ENCODE measurements around the gene IL1R2. TPM values are rescaled to one million over a fixed set of nuclear protein-coding genes. Genes with fewer than 3 reads are reported as not detected.

The IL1R2 gene
- total RNA-seq, 2 donors from 2014 or later = 18.3 to 47.7 TPM

DNA sequence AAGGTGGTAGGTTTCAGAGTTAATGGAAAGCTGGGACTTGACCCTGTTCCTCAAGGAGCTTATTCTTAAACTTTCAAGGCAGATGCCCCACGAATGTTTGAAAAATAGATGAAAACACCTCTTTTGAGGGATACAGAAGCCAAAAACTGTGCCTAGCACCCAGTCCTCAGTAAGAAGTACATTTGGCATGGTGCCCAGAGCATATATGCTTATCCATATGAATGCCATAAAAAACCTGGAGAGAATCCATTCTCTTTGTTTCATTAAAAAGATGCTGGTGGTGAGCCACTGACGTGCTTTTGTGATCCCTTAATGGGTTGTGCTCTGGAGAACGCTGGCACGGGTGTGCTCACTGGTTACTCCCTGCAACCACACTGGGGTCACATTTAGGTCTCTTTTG is 69.0 kb downstream of the IL1R2 start:
- H3K4me1 ChIP-seq (ENCODE audit: control insufficient read depth in 1 of 2, low read depth in 2 of 2) = peaks cover 36 to 46% of the 10 kb centered on the region in 2 donors
- ATAC-seq (ENCODE audit: insufficient number of reproducible peaks, low FRiP score, low read depth) = no peak
- TF ChIP-seq, protein P1, sequence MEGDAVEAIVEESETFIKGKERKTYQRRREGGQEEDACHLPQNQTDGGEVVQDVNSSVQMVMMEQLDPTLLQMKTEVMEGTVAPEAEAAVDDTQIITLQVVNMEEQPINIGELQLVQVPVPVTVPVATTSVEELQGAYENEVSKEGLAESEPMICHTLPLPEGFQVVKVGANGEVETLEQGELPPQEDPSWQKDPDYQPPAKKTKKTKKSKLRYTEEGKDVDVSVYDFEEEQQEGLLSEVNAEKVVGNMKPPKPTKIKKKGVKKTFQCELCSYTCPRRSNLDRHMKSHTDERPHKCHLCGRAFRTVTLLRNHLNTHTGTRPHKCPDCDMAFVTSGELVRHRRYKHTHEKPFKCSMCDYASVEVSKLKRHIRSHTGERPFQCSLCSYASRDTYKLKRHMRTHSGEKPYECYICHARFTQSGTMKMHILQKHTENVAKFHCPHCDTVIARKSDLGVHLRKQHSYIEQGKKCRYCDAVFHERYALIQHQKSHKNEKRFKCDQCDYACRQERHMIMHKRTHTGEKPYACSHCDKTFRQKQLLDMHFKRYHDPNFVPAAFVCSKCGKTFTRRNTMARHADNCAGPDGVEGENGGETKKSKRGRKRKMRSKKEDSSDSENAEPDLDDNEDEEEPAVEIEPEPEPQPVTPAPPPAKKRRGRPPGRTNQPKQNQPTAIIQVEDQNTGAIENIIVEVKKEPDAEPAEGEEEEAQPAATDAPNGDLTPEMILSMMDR (IDR thresholded peaks at IDR 0.05) = no peak
- no peaks in the 10 kb centered on the region for H3K9me3 ChIP-seq
- H3K4me3 ChIP-seq = no peak overlapping the region
- no peaks in the 10 kb centered on the region for H3K36me3 ChIP-seq
- no peaks in the 10 kb centered on the region for H3K27me3 ChIP-seq (replicated peaks; ENCODE audit: insufficient read depth)
- no peak for DNase-seq (ENCODE audit: low spot score)
- H3K27ac ChIP-seq = no peak overlapping the region

DNA sequence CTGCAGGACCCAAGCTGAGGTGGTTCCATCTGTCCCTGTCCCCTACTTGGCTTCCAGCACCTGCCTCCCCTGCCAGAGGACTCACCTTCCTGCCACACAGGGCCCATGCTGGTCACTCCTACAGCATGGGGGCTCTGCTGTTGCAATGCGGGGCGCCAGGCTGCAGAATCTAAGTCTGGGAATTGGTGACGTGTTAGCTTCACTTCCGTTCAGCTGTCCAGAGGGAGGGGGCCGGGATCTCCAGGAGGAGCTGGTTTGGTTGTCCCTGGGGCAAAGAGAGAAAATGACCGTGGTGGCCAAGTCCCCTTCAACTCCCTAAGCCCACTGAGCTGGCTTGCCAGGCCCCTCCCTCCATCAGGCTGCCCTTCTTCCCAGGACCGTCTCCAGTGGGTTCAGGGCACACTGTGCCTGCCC is 69.5 kb downstream of the IL1R2 start:
- H3K4me3 ChIP-seq = no peak overlapping the region
- TF ChIP-seq, protein P1 (IDR thresholded peaks at IDR 0.05) = no peak
- H3K27me3 ChIP-seq (replicated peaks; ENCODE audit: insufficient read depth) = no peaks in the 10 kb centered on the region
- no peak overlapping the region for H3K27ac ChIP-seq
- H3K9me3 ChIP-seq = no peaks in the 10 kb centered on the region
- ATAC-seq (ENCODE audit: insufficient number of reproducible peaks, low FRiP score, low read depth) (no peak), DNase-seq (ENCODE audit: low spot score) (no peak)
- peaks cover 36 to 46% of the 10 kb centered on the region in 2 donors for H3K4me1 ChIP-seq (ENCODE audit: control insufficient read depth in 1 of 2, low read depth in 2 of 2)
- H3K36me3 ChIP-seq = no peaks in the 10 kb centered on the region

DNA sequence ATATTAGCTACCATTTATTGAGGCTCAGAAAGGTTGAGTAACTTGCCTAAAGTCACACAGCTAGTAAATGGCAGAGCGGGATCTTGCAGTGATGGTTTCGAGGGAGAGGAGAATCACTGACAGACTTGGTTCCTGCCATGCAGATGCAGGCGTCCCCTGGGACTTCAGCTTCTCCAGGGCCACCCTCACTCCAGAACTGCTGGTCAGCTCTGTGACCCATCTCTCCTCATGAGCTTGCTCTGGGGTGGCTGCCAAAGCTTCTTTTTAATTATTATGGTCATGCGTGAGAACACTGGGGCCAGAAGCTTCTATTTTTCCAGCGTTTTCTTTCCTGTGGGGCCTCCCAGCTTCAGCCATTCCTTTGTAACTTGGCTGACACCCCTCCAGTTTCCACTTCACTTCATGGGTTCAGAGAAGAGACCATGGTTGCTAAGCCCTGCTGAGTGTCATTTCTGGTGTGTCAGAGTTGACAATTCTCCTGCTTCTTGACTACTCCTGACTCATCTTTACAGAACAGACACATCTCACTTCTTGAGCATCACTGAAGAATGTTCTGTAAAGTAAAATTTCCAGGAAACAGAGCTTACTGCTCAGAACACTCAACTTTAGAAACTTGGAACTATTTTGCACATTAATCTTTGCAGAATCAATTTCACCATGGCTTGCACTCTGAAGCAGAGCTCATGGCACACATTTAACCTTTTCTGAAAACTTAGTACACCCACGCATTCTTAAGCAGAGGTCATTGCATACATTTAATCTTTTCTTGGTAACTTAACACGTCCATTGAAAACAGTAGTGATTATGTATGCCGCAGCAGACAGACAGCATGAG is 70.4 kb downstream of the IL1R2 start:
- Histone ChIP-seq H3K4me3 (no peak overlapping the region), H3K27me3 (replicated peaks; ENCODE audit: insufficient read depth) (no peaks in the 10 kb centered on the region), H3K27ac (peak overlapping the region; percentile 99), H3K36me3 (no peaks in the 10 kb centered on the region), H3K4me1 (ENCODE audit: control insufficient read depth in 1 of 2, low read depth in 2 of 2) (peaks cover 36 to 53% of the 10 kb centered on the region in 2 donors), H3K9me3 (no peaks in the 10 kb centered on the region)
- TF ChIP-seq, protein P1 (IDR thresholded peaks at IDR 0.05) = no peak
- DNase-seq (ENCODE audit: low spot score) (no peak), ATAC-seq (ENCODE audit: insufficient number of reproducible peaks, low FRiP score, low read depth) (no peak)

DNA sequence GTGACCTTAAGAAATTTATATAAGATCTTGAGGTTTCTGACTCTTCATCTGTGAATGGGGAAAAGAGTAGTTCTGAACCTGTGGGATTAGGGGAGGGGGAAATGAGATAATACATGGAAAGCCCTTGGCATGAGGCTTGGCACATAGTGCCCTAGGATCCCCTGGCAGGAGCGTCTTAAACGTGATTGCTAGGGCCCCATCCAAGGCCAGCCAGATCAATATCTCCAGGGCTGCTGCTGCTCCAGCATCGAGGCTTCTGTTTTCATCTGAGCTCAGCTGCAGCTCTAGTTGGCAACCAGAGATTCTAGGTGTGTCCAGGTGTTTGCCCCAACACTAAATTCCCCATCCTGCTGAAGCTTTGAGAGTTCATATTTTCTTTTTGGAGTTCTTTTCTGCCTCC is 71.0 kb downstream of the IL1R2 start:
- Histone ChIP-seq H3K4me3 (no peak overlapping the region), H3K9me3 (no peaks in the 10 kb centered on the region), H3K27me3 (replicated peaks; ENCODE audit: insufficient read depth) (no peaks in the 10 kb centered on the region), H3K4me1 (ENCODE audit: control insufficient read depth in 1 of 2, low read depth in 2 of 2) (peaks cover 39 to 60% of the 10 kb centered on the region in 2 donors), H3K27ac (peak overlapping the region; percentile 99), H3K36me3 (no peaks in the 10 kb centered on the region)
- DNase-seq (ENCODE audit: low spot score) (no peak), ATAC-seq (ENCODE audit: insufficient number of reproducible peaks, low FRiP score, low read depth) (no peak)
- TF ChIP-seq, protein P1 (IDR thresholded peaks at IDR 0.05) = no peak

DNA sequence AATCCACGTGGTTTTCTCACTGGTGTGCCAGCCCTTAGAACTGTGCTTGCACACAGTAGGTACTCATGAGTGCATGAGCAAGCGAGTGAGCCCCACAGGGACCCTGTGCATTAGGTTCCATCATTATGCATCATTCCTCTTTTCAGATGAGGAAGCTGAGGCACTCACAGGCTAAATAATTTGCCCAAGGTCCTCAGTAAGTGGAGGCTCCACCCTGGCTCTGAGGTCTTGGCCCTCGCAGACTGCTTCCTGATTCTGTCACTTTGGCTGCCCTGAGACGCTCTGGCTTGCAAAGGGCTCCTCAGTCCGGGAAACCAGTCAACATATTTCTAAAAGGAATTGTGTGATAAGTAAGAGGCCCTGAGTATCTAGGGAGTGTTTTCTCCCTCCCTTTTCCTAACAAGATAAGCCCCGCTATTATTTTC is 71.7 kb downstream of the IL1R2 start:
- H3K4me3 ChIP-seq = peak overlapping the region; percentile 51
- H3K9me3 ChIP-seq = no peaks in the 10 kb centered on the region
- H3K36me3 ChIP-seq = no peaks in the 10 kb centered on the region
- TF ChIP-seq, protein P1 (IDR thresholded peaks at IDR 0.05) = no peak
- peak overlapping the region; percentile 99 for H3K27ac ChIP-seq
- H3K4me1 ChIP-seq (ENCODE audit: control insufficient read depth in 1 of 2, low read depth in 2 of 2) = peaks cover 39 to 60% of the 10 kb centered on the region in 2 donors
- DNase-seq (ENCODE audit: low spot score) (peak; percentile 79), ATAC-seq (ENCODE audit: insufficient number of reproducible peaks, low FRiP score, low read depth) (peak; percentile 61)
- no peaks in the 10 kb centered on the region for H3K27me3 ChIP-seq (replicated peaks; ENCODE audit: insufficient read depth)
